Gastrocnemius medialis (tissue), 4 donors: ENCODE measurements around the gene CASK. TPM values are rescaled to one million over a fixed set of nuclear protein-coding genes. Genes with fewer than 3 reads are reported as not detected.

ENCODE experiments used
- ATAC-seq, 2 donors: fragments of 150-250 bp; one replicate each; pipeline ENCODE4 v1.9.1; 2016
- DNase-seq, 2 donors: peaks; one replicate each; pipeline ENCODE4 v3.0.0-alpha.2; 2019
- H3K27ac ChIP-seq, 4 donors: fragments of 200-600 bp; sonication (generic); 1 replicate in 1 of 4; 2 replicates in 3 of 4; pipeline ENCODE4 v1.5.1; 2016 to 2018; ENCODE audit warnings: mild to moderate bottlenecking in 2 of 4, moderate library complexity in 1 of 4
- H3K27me3 ChIP-seq, 3 donors: fragments of 200-600 bp; sonication (generic) in 2 of 3; 1 replicate in 1 of 3; 2 replicates in 2 of 3; pipeline versions ENCODE4 v1.5.1 to v1.6.0; 2016 to 2019; ENCODE audit warnings: mild to moderate bottlenecking in 1 of 3, moderate library complexity in 1 of 3
- H3K36me3 ChIP-seq, 2 donors: fragments of 200-600 bp; sonication (generic) in 1 of 2; one replicate each; pipeline ENCODE4 v1.5.1; 2017 to 2018
- H3K4me1 ChIP-seq, 2 donors: fragments of 200-600 bp; sonication (generic) in 1 of 2; one replicate each; pipeline ENCODE4 v1.5.1; 2016 to 2017; ENCODE audit warnings: mild to moderate bottlenecking in 2 of 2
- H3K4me3 ChIP-seq, 4 donors: fragments of 200-600 bp; sonication (generic) in 3 of 4; 1 replicate in 1 of 4; 2 replicates in 3 of 4; pipeline ENCODE4 v1.5.1; 2016 to 2019; ENCODE audit warnings: mild to moderate bottlenecking in 2 of 4
- H3K9me3 ChIP-seq, 3 donors: fragments of 200-600 bp; sonication (generic) in 2 of 3; 1 replicate in 1 of 3; 2 replicates in 2 of 3; pipeline ENCODE4 v1.5.1; 2016 to 2019
- CTCF ChIP-seq, 5 experiments: fragments of 450-650 bp in 3 of 5; fragments of 200-600 bp in 2 of 5; sonication (generic) in 2 of 5; IDR thresholded peaks in 4 of 5; conservative IDR thresholded peaks in 1 of 5; 1 replicate in 4 of 5; 2 replicates in 1 of 5; pipeline ENCODE4 v1.5.1; 2016 to 2019; ENCODE audit warnings: antibody characterized with exemption in 5 of 5, mild to moderate bottlenecking in 3 of 5, moderate library complexity in 3 of 5
- POLR2A ChIP-seq, 2 donors: fragments of 450-650 bp; IDR thresholded peaks; one replicate each; pipeline ENCODE4 v1.6.1; 2017; ENCODE audit warnings: antibody characterized with exemption in 2 of 2, mild to moderate bottlenecking in 2 of 2, moderate library complexity in 2 of 2
- in situ Hi-C, 4 donors: fragments of 200-750 bp; cut with MboI; loops; one replicate each; pipeline versions ENCODE4 v1.15.0 to v1.8.0; 2017; ENCODE audit warnings: low sequenced_read_pairs in 4 of 4
- intact Hi-C: fragments of 100-400 bp; cut with DNase I; formaldehyde crosslinking; loops from one replicate; pipeline ENCODE4 v1.15.1; 2023; ENCODE audit warnings: low total_unique reads
- total RNA-seq, 4 donors: library from RNA; depleted of rRNA; stranded (reverse); fragments of >200 nt; gene quantifications; one replicate each; pipeline versions ENCODE4 v1.1.0 to v1.2.3, GENCODE V29; 2016

Gene CASK
- total RNA-seq, 4 donors from 2014 or later, result 7.3 to 14.3 (median 10.0) TPM

- intact Hi-C loops, result no loop called here
- H3K4me3 ChIP-seq, result no peak overlapping the region
- in situ Hi-C loops, result no loop called here
These were observed 366.4 kb downstream of the CASK start for GRCh38 chrX:41556958-41557357.

GRCh38 chrX:41553688-41554087 lies 369.7 kb downstream of the CASK start:
- Histone ChIP-seq H3K27me3 (peaks cover 0 to 3% (median 0%) of the 10 kb centered on the region in 3 donors), H3K9me3 (no peaks in the 10 kb centered on the region), H3K4me1 (peaks cover 0 to 6% of the 10 kb centered on the region in 2 donors), H3K36me3 (no peaks in the 10 kb centered on the region), H3K27ac (no peak overlapping the region), H3K4me3 (no peak overlapping the region)
- no peak for DNase-seq
- intact Hi-C loops, result no loop called here
- no peak for ATAC-seq
- TF ChIP-seq CTCF (IDR thresholded peaks at IDR 0.05 in 4 of 5, conservative IDR thresholded peaks at IDR 0.05 in 1 of 5), result no peak
- no peak for TF ChIP-seq POLR2A (IDR thresholded peaks at IDR 0.05)
- in situ Hi-C loops, result no loop called here

More at GRCh38 chrX:41556958-41557357, 366.4 kb downstream of the CASK start:
- Histone ChIP-seq H3K27me3 (peaks cover 0 to 3% (median 0%) of the 10 kb centered on the region in 3 donors), H3K36me3 (no peaks in the 10 kb centered on the region), H3K27ac (no peak overlapping the region), H3K4me1 (peaks cover 0 to 6% of the 10 kb centered on the region in 2 donors), H3K9me3 (no peaks in the 10 kb centered on the region)
- DNase-seq, result no peak
- TF ChIP-seq CTCF (IDR thresholded peaks at IDR 0.05 in 4 of 5, conservative IDR thresholded peaks at IDR 0.05 in 1 of 5), result no peak
- no peak for TF ChIP-seq POLR2A (IDR thresholded peaks at IDR 0.05)
- no peak for ATAC-seq

GRCh38 chrX:41548411-41548810 lies 374.9 kb downstream of the CASK start:
- Histone ChIP-seq H3K36me3 (no peaks in the 10 kb centered on the region), H3K27ac (no peak overlapping the region), H3K27me3 (peaks cover 0 to 3% (median 0%) of the 10 kb centered on the region in 3 donors), H3K9me3 (no peaks in the 10 kb centered on the region), H3K4me1 (no peaks in the 10 kb centered on the region), H3K4me3 (no peak overlapping the region)
- in situ Hi-C loops (no loop called here), intact Hi-C loops (no loop called here)
- TF ChIP-seq POLR2A (IDR thresholded peaks at IDR 0.05), result no peak
- TF ChIP-seq CTCF (IDR thresholded peaks at IDR 0.05 in 4 of 5, conservative IDR thresholded peaks at IDR 0.05 in 1 of 5), result no peak
- no peak for ATAC-seq
- DNase-seq, result no peak

GRCh38 chrX:41543668-41544067 lies 379.7 kb downstream of the CASK start:
- in situ Hi-C loops, result no loop called here
- no peak overlapping the region for H3K4me3 ChIP-seq
- no peak overlapping the region for H3K27ac ChIP-seq
- no peaks in the 10 kb centered on the region for H3K9me3 ChIP-seq
- TF ChIP-seq POLR2A (IDR thresholded peaks at IDR 0.05), result no peak
- TF ChIP-seq CTCF (IDR thresholded peaks at IDR 0.05 in 4 of 5, conservative IDR thresholded peaks at IDR 0.05 in 1 of 5), result no peak
- no peaks in the 10 kb centered on the region for H3K27me3 ChIP-seq
- H3K4me1 ChIP-seq, result no peaks in the 10 kb centered on the region
- intact Hi-C loops, result no loop called here
- DNase-seq (no peak), ATAC-seq (no peak)
- H3K36me3 ChIP-seq, result no peaks in the 10 kb centered on the region

GRCh38 chrX:41543025-41543424 lies 380.3 kb downstream of the CASK start:
- intact Hi-C loops (no loop called here), in situ Hi-C loops (no loop called here)
- ATAC-seq (no peak), DNase-seq (no peak)
- TF ChIP-seq CTCF (IDR thresholded peaks at IDR 0.05 in 4 of 5, conservative IDR thresholded peaks at IDR 0.05 in 1 of 5) (no peak), POLR2A (IDR thresholded peaks at IDR 0.05) (no peak)
- Histone ChIP-seq H3K9me3 (no peaks in the 10 kb centered on the region), H3K4me3 (no peak overlapping the region), H3K36me3 (no peaks in the 10 kb centered on the region), H3K27ac (no peak overlapping the region), H3K4me1 (no peaks in the 10 kb centered on the region), H3K27me3 (no peaks in the 10 kb centered on the region)
